KOPT-K1 (cell line): ENCODE measurements around the gene STIM1.
"Not testable (repeated sequence)": the region's sequence is repeated elsewhere in the genome, so short reads cannot be mapped to it uniquely, and the experiment has no call there.

ENCODE experiments used
- H3K27ac ChIP-seq: fragments of 200-600 bp; sonication (generic); 2 replicates; pipeline ENCODE4 v1.5.1; 2016; ENCODE audit warnings: antibody characterized with exemption, mild to moderate bottlenecking, low read depth, low read length; ENCODE audit not compliant: poor library complexity, severe bottlenecking
- H3K36me3 ChIP-seq: fragments of 200-600 bp; sonication (generic); 2 replicates; pipeline ENCODE4 v1.5.1; 2017; ENCODE audit warnings: antibody characterized with exemption, mild to moderate bottlenecking, low read length, moderate library complexity; ENCODE audit not compliant: insufficient read depth
- H3K9me3 ChIP-seq: fragments of 200-600 bp; sonication (generic); 2 replicates; pipeline ENCODE4 v1.5.1; 2017; ENCODE audit warnings: antibody characterized with exemption, low read length, mild to moderate bottlenecking; ENCODE audit not compliant: insufficient read depth, poor library complexity, severe bottlenecking

The STIM1 gene

DNA sequence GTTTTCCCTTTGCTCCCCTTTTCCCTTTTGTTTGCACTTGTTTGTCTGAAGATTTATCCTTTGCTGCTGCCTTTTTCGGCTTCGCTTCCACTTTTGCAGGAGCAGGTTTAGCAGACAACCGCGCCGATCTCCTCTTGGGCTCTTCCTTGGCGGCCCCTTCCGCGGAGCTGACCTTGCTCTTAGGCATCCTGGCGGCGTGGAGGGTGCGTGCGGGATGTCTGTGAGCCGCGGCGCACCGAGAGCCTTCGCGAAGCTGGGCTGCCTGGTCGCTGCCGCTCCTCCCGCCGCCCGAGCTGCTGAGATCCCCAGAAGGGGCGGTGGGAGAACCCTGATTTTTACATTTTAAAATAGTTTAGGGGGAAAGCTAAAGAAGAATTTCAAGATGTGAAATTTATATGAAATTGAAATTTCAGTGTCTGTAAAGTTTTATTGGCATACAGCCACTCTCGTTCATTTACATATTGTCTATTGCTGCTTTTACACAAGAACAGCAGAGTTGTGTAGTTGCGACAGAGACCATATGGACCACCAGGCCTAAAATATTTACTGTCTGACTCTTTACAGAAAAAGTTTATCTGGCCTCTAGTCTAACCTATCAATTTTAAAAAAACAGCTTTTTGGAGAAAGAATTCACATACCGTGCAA is 133.9 kb downstream of the STIM1 start:
- Histone ChIP-seq H3K27ac (peak overlapping the region; percentile 42), H3K9me3 (peaks cover 7% of the 10 kb centered on the region), H3K36me3 (no peaks in the 10 kb centered on the region; the same call in 1 of the 2 replicates)

DNA sequence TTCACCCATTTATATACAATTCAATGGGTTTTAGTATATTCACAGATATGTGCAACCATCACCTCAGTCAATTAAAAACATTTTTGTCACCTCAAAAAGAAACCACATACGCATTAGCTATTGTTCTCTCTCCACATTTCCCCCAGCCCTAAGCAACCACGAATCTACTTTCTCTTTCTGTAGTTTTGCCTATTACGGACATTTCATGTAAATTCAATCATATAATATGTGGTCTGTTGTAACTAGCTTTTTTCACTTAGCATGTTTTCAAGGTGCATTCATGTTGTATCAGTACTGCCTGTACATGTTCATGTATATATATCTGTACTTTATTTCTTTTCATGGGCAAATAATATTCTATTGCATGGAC is 134.4 kb downstream of the STIM1 start:
- H3K36me3 ChIP-seq, result no peaks in the 10 kb centered on the region; the same call in 1 of the 2 replicates
- H3K9me3 ChIP-seq, result peaks cover 9% of the 10 kb centered on the region
- peak overlapping the region; percentile 42 for H3K27ac ChIP-seq

DNA sequence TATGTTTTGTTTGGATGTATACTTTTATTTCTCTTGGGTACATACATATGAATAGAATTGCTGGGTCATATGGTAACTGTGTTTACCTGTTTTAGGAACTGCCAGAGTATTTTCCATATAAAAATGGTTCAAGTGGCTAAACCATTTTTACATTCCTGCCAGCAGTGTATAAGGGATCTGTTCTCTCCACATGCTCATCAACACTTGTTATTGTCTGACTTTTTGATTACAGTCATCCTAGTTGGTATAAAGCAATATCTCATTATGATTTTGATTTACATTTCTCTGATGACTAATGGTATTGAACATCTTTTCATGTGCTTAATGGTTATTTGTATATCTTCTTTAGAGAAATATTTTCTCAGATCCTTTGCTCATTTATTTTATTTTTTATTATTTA is 134.9 kb downstream of the STIM1 start:
- H3K36me3 ChIP-seq, result no peaks in the 10 kb centered on the region; the same call in 1 of the 2 replicates
- peak overlapping the region; percentile 42 for H3K27ac ChIP-seq
- H3K9me3 ChIP-seq, result peaks cover 9% of the 10 kb centered on the region

DNA sequence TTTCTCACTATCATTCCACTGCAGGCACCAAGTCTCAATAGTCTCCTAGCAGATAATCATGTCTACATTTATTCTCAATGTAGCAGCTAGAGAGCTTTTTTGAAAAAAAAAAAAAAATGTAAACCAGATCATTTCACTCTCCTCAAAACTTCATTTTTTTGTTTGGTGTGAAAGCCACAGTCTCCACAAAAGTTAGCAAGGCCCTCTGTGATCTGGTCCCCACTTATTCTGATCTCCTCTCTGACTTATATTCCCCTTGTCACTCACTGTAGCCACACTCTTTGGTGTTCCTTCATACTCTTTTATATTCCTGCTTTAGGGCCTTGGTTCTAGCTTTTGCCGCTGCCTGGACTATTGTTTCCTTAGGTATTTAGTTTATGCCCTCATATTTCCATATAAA is 137.5 kb downstream of the STIM1 start:
- Histone ChIP-seq H3K36me3 (no peaks in the 10 kb centered on the region; the same call in 1 of the 2 replicates), H3K9me3 (peaks cover 9% of the 10 kb centered on the region), H3K27ac (no peak overlapping the region)

DNA sequence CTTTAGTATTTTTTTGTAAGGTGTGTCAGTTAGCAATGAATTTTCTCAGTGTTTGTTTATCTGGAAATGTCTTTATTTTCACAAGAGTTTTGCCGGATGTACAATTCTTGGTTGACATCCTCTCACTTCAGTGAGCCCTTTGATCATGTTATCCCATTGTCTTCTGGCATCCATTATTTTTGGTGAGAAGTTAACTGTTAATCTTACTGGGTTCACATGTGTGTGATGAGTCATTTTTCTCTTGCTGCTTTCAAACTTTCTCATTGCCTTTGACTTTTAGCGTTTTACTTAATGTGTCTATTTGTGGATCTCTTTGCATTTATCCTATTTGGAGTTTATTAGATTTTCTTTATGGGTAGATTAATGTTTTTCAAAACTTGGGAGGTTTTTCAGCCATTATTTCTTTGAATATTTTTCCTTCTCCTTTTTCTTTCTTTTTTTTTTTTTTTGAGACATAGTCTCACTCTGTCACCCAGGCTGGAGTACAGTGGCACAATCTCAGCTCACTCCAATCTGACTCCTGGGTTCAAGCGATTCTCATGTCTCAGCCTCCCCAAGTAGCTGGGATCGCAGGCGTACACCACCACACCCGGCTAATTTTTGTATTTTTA is 138.7 kb downstream of the STIM1 start:
- Histone ChIP-seq H3K9me3 (peaks cover 10% of the 10 kb centered on the region), H3K27ac (no peak overlapping the region), H3K36me3 (no peaks in the 10 kb centered on the region; the same call in 1 of the 2 replicates)

DNA sequence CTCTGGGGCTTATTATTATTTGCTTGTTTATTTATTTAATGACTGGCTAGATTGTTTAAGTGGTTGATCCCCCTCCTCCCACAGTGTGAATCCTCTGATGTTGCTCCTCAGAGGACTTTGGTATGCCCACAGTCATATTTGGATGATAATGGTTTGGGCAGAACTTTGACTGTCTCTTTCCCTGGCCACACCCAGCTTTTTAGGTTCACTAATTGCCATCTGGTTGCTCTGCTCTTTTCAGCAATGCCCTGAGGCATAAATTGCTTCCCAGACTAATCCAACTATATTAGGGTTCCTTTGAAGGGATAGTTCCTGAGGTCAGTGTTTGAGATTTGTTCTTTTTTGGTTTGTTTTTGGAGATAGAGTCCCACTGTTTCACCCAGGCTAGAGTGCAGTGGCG is 139.8 kb downstream of the STIM1 start:
- H3K27ac ChIP-seq, result no peak overlapping the region
- no peaks in the 10 kb centered on the region for H3K36me3 ChIP-seq
- peaks cover 15% of the 10 kb centered on the region for H3K9me3 ChIP-seq

DNA sequence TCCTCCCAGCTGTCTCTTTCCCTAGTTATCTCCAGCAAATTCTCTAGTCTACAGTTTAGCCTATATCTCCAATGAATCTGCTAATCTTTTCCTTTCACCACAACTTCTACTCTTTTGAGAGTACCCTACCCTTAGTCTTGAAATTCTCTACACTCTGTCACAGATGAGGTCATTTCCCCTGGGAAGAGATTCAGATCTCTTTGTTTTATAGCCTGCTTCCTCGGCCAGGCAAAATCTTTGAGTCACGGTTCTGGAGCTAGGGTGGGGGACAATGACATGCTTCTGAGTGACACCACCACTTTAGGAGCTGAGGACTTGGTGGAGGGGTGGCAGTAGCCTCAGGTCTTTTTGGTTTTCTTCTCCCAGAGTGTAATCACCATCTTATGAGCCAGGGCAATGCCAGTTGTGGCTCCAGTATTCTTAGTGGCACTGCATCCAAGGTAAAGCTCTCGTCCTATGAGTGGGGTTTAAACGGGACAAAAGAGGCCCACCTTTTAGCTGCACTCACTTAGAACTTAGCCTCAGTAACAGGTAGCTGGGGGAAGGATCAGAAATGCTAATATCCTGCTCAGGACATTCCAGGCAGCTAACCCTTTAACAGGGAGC is 140.6 kb downstream of the STIM1 start:
- H3K27ac ChIP-seq, result no peak overlapping the region
- H3K9me3 ChIP-seq, result peaks cover 15% of the 10 kb centered on the region
- no peaks in the 10 kb centered on the region for H3K36me3 ChIP-seq

DNA sequence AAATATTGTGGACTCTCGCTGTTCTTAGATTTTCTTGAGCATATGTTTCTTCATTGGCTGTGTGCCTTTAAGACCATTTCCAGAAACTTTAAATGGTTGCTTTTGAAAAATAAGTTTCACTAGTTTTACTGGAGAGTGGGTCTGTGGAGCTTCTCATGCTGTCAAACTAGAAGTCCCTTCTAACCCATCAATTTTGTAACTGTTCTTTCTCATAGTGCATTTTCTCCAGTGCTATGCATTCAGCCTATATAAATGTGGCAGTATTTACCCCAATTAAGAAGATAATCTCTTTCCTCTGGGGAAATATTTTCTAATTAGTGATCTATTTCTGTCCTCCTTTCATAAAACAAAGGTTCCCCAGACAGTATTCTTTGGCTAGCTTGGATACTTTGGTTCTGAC is 141.2 kb downstream of the STIM1 start:
- peaks cover 15% of the 10 kb centered on the region for H3K9me3 ChIP-seq
- no peak overlapping the region for H3K27ac ChIP-seq
- H3K36me3 ChIP-seq, result no peaks in the 10 kb centered on the region

DNA sequence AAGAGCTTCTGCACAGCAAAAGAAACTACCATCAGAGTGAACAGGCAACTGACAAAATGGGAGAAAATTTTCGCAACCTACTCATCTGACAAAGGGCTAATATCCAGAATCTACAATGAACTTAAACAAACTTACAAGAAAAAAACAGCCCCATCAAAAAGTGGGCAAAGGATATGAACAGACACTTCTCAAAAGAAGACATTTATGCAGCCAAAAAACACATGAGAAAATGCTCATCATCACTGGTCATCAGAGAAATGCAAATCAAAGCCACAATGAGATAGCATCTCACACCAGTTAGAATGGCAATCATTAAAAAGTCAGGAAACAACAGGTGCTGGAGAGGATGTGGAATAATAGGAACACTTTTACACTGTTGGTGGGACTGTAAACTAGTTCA is 149.3 kb downstream of the STIM1 start:
- H3K27ac ChIP-seq, H3K9me3 ChIP-seq, H3K36me3 ChIP-seq: not testable (repeated sequence)

DNA sequence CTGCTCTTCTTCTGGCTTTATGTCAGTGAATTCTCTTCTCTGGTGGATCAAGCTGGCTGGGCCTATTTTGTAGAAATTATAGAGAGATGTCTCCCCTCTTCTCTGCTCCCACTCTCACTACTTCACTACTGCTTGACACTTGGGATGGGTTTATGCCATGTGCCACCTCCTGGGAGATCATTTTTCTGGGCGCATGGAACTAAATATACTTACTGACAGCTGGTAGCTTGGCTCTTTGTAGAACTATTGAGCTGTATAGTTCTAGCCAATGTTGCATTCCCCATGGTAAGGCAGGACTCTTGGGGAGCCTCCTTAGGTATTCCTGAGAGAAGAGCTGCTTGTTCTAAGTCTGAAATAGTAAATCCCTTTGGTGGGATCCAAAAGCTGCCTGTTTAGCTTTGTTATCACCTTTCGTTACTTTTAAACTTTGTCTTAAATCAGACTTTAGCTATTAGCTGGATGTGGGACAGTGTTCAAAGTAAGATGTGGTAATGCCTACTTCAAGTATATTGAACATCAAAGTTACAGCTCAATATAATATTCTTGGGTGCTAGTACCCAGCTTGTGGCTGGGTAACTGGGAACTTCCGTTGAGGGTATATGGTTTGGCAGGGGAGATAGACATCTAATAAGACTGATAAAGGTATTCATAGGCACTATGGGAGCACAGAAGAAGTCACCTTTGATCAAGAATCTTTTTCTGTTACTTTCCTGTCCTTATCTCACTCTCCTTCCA is 151.6 kb downstream of the STIM1 start:
- no peaks in the 10 kb centered on the region for H3K9me3 ChIP-seq
- peak overlapping the region; percentile 47 for H3K27ac ChIP-seq
- no peaks in the 10 kb centered on the region for H3K36me3 ChIP-seq

DNA sequence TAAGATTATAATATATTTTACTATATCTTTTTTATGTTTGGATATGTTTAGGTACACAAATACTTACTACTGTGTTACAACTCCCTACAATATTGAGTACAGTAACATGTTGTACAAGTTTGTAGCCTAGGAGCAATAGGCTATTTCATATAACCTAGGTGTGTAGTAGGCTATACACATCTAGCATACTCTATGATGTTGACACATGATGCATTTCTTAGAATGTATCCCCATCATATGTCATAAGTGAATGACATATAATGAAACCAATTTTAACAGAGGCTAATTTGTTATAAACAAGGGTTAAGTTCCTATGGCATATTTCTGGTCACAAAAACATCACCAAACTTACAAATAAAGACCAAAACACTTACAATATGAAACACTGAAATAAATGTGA is 152.7 kb downstream of the STIM1 start:
- no peak overlapping the region for H3K27ac ChIP-seq
- no peaks in the 10 kb centered on the region for H3K36me3 ChIP-seq
- H3K9me3 ChIP-seq, result no peaks in the 10 kb centered on the region

DNA sequence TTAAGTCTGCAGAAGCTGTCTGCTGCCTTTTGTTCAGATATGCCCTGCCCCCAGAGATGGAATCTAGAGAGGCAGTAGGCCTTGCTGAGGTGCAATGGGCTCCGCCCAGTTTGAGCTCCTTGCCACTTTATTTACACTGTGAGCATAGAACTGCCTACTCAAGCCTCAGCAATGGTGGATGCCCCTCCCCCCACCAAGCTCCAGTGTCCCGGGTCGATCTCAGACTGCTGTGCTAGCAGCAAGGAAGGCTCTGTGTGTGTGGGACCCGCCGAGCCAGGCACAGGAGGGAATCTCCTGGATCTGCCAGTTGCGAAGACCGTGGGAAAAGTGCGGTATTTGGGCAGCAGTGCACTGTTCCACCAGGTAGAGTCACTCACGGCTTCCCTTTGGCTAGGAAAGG is 161.1 kb downstream of the STIM1 start:
- H3K27ac ChIP-seq, H3K9me3 ChIP-seq, H3K36me3 ChIP-seq: not testable (repeated sequence)

DNA sequence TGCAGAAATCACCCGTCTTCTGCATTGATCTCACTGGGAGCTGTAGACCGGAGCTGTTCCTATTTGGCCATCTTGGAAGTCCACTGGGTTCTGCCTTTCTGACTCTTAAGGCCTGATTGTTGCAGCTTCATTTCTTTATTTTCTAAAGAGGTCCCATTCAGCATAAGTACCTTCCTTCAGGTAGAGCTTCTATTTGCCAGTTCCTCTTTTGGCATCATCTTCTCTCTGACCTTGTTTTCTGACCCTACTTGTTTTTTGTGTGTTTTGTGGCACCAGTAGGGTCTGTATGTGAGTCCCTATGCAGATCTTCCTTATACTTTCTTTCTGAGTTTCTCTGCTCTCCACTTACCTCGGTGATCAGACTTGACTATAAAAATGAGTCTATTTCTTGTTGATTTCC is 161.7 kb downstream of the STIM1 start:
- Histone ChIP-seq H3K27ac (no peak overlapping the region), H3K9me3 (no peaks in the 10 kb centered on the region), H3K36me3 (0 out of 2 replicates have a peak, but pooled peaks cover 3% of the 10 kb centered on the region)

DNA sequence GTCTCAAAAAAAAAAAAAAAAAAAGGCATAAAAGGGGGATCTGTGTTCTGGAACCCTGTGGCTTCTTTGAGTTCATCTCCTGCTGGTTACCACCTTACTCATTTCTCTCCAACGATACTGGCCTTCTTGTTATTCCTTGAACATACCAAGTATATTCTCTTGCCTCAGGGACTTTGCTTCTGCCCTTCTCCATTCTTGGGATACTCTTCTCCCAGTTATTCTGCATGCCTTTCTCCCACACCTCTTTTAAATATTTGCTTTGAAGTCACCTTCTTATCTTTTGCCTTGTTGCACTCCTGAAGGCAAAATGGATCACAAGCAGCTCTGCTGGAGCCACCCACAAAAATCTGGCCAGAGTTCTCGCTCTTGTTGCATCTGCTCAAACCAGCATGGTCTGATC is 163.2 kb downstream of the STIM1 start:
- Histone ChIP-seq H3K9me3 (peaks cover 6% of the 10 kb centered on the region), H3K27ac (no peak overlapping the region), H3K36me3 (peaks cover 18% of the 10 kb centered on the region)

DNA sequence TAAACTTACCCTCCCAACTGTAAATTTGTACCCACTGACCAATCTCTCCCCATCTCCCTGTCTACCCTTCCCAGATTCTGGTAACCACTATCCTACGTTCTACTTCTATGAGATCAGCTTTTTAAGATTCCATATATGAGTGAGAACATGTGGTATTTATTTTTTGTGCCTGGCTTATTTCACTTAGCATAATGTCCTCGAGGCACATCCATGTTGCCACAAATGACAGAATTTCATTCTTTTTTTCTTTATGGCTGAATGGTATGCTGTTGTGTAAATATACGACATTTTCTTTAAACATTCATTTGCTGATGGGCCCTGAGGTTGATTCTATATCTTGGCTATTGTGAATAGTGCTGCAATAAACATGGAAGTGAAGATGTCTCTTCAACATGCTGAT is 164.4 kb downstream of the STIM1 start:
- peaks cover 31% of the 10 kb centered on the region for H3K36me3 ChIP-seq
- H3K9me3 ChIP-seq, result peaks cover 6% of the 10 kb centered on the region
- H3K27ac ChIP-seq, result no peak overlapping the region
